LoVo (cell line): Measurements from ENCODE around the gene PDPN.

ENCODE experiments used
- DNase-seq: peaks from one replicate; pipeline ENCODE4 v3.0.0-alpha.2; 2016; ENCODE audit warnings: low spot score

The PDPN gene

GRCh38 chr1:13577846-13578245, 5.8 kb upstream of the PDPN start:
- no peak for DNase-seq

- DNase-seq, result no peak
These were observed 2.2 kb upstream of the PDPN start for GRCh38 chr1:13581446-13581845.

- no peak for DNase-seq
These were observed 754 bp upstream of the PDPN start for GRCh38 chr1:13582713-13583443.

GRCh38 chr1:13583966-13584791, 547 bp downstream of the PDPN start:
- DNase-seq, result no peak

GRCh38 chr1:13584876-13585611, 1.4 kb downstream of the PDPN start:
- no peak for DNase-seq

- no peak for DNase-seq
These were observed 2.0 kb downstream of the PDPN start for GRCh38 chr1:13585612-13585991.

GRCh38 chr1:13586001-13586400, 2.4 kb downstream of the PDPN start:
- DNase-seq, result no peak

- DNase-seq, result no peak
These were observed 3.8 kb downstream of the PDPN start for GRCh38 chr1:13587256-13588030.

- no peak for DNase-seq
These were observed 5.5 kb downstream of the PDPN start for GRCh38 chr1:13588946-13589796.

GRCh38 chr1:13590486-13590885, 6.9 kb downstream of the PDPN start:
- DNase-seq, result no peak

GRCh38 chr1:13593511-13594131, 10.0 kb downstream of the PDPN start:
- no peak for DNase-seq

- no peak for DNase-seq
These were observed 11.8 kb downstream of the PDPN start for GRCh38 chr1:13595411-13595810.

- no peak for DNase-seq
These were observed 13.5 kb downstream of the PDPN start for GRCh38 chr1:13597166-13597565.

- DNase-seq, result no peak
These were observed 17.3 kb downstream of the PDPN start for GRCh38 chr1:13600762-13601453.

GRCh38 chr1:13604176-13604575, 20.5 kb downstream of the PDPN start:
- no peak for DNase-seq

- no peak for DNase-seq
These were observed 21.1 kb downstream of the PDPN start for GRCh38 chr1:13604721-13605120.

GRCh38 chr1:13605159-13605558, 21.5 kb downstream of the PDPN start:
- no peak for DNase-seq

- no peak for DNase-seq
These were observed 23.4 kb downstream of the PDPN start for GRCh38 chr1:13607002-13607401.

- DNase-seq, result no peak
These were observed 32.6 kb downstream of the PDPN start for GRCh38 chr1:13616234-13616633.

GRCh38 chr1:13617108-13617507, 33.5 kb downstream of the PDPN start:
- no peak for DNase-seq
